HG03442 (cell line): ENCODE results near the gene CAMK1D.

Source experiments
- ATAC-seq: cut with Tn5 transposase; IDR thresholded peaks from one replicate; pipeline ENCODE4 v1.9.1; 2021; ENCODE audit warnings: mild to moderate bottlenecking, moderate library complexity; ENCODE audit not compliant: unreplicated experiment

The CAMK1D gene

DNA sequence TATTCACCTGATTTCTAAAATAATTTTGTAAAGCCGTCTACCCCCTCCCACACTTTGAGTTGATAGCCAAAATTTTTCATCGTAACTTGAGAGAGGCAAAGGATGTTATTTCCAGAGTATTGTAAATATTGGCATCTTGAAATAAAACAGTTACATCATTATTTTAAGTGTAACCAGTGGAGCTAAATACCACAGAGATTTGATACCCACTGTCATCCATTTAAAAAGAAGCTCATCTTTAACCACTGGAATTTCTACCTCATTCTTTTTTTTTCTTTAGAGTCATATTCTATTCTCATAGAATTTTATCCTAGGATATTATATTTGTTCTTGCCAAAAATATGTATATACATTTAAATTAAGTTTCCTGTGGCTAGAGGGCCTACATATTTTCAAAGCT is 48.6 kb downstream of the CAMK1D start:
- ATAC-seq, result no peak

- no peak for ATAC-seq
These were observed 51.1 kb downstream of the CAMK1D start for GRCh38 chr10:12400266-12400931.

DNA sequence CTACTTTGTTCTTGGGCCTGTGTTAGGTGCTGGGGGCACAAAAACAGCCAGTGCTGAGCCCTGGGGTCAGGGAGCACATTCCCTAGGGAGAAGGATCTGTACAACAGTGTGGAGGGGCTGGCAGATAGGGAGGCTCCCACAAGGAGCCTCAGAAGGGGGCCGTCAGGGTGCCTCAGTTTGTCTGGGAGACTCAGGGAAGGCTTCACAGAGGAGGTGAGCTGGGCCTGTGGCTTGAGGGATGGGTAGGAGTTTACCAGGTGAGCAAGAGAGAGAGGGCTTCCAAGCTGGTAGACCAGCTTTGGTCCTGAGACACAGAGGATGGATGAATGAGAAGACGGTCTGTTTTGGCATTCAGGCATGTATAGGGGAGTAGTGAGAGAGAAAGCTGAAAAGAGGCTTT is 52.1 kb downstream of the CAMK1D start:
- no peak for ATAC-seq

GRCh38 chr10:12403119-12403518 is 53.8 kb downstream of the CAMK1D start:
- ATAC-seq, result no peak

DNA sequence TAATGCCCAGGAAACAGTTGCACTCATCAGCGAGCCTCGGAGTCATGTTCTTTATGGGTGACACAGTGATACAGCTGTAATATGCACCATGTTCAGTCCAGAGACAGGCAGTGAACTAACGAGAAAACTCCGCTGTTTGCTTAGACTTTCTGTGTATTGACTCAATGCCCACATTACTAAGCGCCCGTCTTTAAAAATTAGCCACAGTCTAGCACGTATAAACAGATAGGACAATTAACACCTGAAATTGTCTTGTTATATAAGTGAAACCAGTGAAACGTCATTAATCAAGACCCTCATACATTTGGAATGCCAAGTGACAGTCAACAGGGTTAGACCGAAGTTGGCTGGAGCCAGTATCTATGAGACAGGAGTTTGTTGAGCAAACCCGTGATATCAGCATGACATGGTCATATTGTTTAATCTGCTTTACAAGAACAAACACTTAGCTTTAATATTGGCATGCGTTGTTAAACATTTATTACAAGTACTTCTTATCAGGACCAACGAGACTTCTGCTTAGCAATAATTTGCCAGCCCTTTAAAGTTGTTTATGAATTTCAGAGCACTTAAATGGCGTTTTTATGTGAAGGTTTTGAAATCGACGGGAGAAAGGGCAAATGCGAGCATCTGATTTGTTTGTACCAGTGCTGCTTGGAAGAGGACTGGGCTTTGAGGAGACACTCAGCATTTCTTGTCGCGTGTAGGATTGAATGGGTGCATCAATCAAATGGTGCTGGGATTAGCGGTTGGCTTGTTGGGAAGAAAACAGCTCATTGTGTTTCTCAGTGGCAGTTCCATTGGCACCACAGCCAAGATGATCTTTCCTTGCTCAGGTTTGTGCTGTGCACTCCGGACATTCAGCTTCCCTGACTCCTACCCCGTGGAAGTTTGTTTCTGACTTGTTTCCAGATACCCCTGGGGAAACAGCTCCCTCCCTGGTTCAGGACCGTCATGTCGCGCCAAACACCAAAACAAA is 56.3 kb downstream of the CAMK1D start:
- ATAC-seq, result no peak

GRCh38 chr10:12406764-12407400 is 57.5 kb downstream of the CAMK1D start:
- no peak for ATAC-seq

GRCh38 chr10:12408472-12408871 is 59.1 kb downstream of the CAMK1D start:
- ATAC-seq, result no peak

DNA sequence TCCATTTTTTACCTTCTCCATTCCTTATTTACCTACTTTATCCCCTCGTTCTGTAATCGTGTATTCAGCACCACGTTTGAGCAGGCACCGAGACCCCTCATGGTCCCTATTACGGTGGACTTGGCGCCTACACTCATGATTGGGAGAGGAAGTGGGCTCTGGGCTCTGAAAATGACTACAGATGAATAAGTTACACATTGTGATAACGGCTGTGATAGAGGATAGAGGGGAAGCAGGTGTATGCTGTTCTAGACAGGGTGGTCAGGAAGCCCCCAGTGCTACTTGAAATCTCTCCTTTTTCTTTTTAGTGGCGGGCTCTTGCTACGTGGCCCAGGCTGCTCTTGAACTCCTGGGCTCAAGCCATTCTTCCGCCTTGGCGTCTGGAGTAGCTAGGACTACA is 59.8 kb downstream of the CAMK1D start:
- ATAC-seq, result no peak

GRCh38 chr10:12409613-12410012 is 60.3 kb downstream of the CAMK1D start:
- no peak for ATAC-seq

DNA sequence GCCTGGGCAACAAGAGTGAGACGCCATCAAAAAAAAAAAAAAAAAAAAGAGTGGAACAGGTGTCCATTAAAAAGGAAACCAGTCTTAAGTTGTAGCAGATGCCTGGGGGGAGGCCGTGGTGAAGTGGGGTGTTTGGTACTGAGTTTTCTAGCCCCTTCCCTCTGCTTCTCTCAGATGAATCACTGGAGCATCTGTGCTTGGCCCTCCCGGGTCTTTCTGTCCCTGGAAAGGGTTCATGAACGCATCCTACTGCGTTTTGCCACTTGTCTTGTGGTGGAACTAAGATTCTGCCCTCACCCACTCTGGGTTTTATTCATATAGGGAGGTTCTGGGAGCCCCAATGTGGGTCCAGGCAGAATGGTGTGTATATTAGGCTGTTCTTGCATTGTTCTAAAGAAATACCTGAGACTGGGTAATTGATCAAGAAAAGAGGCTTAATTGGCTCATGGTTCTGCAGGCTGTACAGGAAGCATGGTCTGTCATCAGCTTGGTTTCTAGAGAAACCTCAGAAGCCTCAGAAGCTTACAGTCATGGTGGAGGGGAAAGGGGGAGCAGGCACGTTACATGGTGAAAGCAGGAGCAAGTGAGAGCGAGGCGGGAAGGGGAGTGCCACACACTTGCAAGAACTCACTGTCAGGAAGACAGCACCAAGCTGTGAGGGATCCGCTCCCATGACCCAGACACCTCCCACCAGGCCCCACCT is 63.5 kb downstream of the CAMK1D start:
- no peak for ATAC-seq

- ATAC-seq, result no peak
These were observed 64.0 kb downstream of the CAMK1D start for GRCh38 chr10:12413369-12413711.

- ATAC-seq, result no peak
These were observed 65.1 kb downstream of the CAMK1D start for GRCh38 chr10:12414278-12414989.

DNA sequence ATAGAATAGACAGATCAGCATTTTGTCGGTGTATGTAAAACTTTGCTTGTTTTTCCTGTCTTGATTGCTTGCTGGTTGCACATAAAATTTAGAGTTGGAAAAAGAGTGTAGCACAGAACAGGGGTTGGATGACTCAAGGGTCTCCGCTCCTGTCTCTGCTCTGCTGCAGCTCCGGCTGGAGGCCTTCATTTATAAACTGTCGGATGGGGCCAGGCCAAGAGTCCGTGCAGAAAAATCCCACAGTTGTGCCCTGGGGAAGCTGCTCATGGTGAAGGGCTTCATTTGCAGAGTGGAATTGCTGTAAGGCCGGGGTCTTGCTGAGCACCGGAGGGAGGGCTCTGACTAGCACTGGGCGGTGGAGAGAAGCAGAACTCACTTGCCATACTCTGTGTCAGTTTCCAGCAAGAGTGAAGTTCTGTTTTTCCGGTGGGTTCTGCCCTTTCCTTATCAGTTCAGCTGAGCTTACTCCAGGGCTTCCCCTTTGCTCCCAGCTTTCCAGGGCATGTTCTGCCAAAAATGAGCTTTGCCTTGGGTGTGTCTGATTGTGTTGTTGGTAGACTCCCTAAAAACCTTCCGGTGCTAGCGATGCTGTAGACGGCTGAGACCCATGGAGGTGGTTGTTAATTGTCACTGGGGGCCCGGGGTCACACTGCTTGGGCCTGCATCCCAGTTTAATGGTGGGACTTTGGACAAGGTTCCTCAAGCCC is 67.2 kb downstream of the CAMK1D start:
- ATAC-seq, result no peak

GRCh38 chr10:12417331-12417730 is 68.0 kb downstream of the CAMK1D start:
- ATAC-seq, result no peak

- no peak for ATAC-seq
These were observed 68.7 kb downstream of the CAMK1D start for GRCh38 chr10:12418000-12418399.

GRCh38 chr10:12418725-12419261 is 69.4 kb downstream of the CAMK1D start:
- ATAC-seq, result no peak

DNA sequence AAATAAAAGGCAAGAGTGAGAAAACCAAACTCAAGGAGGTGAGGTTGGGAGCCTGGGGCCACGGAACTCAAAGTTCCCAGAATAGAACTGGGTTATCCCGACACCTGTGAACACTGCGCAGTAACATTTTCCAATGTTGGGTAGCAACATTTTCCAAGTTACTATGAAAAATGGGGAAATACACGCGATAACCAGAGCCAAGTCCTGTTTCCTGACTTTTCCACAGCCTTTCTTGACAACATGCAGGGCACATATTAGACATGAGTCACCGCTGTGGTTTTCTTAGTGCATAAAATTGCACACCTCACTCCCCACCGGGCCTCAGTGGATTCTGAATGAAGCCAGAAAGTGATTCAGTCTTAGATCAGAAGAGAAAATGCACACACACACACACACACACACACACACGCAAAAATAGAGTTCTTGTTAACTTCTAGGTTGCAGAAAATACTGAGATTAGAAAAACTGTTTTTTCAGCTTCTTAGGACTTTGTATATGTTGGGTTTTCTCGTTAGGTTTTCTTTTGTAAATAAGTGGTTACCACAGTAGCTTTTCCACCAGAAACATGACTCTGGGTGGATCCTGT is 70.0 kb downstream of the CAMK1D start:
- no peak for ATAC-seq

DNA sequence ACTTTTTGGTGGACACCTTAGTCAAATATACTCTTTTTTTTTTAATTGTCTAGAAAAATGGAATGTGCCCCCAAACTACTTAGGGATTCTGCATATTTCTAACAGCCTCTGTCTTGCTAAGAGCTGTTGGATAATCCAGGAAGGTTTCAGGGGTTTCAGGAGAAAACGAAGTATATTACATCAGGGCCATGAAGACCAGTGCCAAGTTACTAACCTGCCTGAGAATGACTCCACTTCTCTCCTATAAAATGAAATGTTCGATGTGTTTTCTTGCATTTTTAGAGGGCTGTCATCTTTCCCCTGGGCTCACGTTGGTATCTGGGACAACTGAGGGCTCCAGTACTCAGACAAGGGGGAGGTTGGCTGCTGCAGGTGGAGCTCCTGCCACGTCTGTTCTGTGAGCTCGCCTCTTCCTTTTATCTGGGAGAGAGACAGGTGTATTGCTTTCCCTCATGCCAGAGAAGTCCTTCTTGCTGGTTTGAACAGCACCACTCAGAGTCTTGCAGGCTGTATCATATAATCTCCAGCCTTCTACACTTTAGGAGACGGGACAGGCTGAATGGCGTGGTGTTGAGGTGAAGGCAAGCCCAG is 71.3 kb downstream of the CAMK1D start:
- ATAC-seq, result no peak

DNA sequence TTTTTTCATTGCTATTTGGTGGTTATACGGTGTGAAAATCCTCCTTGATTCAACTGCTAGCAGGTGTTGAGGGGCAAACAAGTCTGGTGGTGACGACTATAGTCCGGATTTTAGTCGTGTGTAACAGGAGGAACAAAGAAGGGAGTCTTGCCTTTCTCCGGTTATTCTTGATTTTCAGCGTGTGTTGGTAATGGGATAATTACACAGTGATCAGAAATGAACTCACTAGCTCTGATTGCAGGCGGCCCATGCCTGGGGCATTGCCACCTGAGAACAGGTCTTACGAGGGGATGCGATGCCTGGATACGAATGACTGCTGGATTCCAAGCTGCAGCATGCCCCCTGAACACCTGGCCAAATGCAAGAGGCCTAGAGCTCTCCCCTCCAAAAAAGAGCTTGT is 72.8 kb downstream of the CAMK1D start:
- ATAC-seq, result no peak
